Measurements from ENCODE around the gene FBXL4. TPM values are rescaled to one million over a fixed set of nuclear protein-coding genes. Genes with fewer than 3 reads are reported as not detected.

The FBXL4 gene
- total RNA-seq, 1 donor from 2014 or later: 14.4 TPM

- TF ChIP-seq, protein P1, sequence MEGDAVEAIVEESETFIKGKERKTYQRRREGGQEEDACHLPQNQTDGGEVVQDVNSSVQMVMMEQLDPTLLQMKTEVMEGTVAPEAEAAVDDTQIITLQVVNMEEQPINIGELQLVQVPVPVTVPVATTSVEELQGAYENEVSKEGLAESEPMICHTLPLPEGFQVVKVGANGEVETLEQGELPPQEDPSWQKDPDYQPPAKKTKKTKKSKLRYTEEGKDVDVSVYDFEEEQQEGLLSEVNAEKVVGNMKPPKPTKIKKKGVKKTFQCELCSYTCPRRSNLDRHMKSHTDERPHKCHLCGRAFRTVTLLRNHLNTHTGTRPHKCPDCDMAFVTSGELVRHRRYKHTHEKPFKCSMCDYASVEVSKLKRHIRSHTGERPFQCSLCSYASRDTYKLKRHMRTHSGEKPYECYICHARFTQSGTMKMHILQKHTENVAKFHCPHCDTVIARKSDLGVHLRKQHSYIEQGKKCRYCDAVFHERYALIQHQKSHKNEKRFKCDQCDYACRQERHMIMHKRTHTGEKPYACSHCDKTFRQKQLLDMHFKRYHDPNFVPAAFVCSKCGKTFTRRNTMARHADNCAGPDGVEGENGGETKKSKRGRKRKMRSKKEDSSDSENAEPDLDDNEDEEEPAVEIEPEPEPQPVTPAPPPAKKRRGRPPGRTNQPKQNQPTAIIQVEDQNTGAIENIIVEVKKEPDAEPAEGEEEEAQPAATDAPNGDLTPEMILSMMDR (IDR thresholded peaks at IDR 0.05): no peak
- Mint-ChIP-seq H3K4me1 (ENCODE audit: low read depth) (peaks cover 12% of the 10 kb centered on the region), H3K27ac (ENCODE audit: unreplicated experiment) (no peak overlapping the region), H3K36me3 (ENCODE audit: low read depth) (peaks cover 5% of the 10 kb centered on the region), H3K9me3 (ENCODE audit: low read depth) (no peaks in the 10 kb centered on the region), H3K4me3 (ENCODE audit: unreplicated experiment) (no peak overlapping the region), H3K27me3 (ENCODE audit: low read depth) (no peaks in the 10 kb centered on the region)
- no peak for DNase-seq (ENCODE audit: low spot score)
Measured at GRCh38 chr6:98929498-98930060, 18.2 kb downstream of the FBXL4 start.

DNA sequence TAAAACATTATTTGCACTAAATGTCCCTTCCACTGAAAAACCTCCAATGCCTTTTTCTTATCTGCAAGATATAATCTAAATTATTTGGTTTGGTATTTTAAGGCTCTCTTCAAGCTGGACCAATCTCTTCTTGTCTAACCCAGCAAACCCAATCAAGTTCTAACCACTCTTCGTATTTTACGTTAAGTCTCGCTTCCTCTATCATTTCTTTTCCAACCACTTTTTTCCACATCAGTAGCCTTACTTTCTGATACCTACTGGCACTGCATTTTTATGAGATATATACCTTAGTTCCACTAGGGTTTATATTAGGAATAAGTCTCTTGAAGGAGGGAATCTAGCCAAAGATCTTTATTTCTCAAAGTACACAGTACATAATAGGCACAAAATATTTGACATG lies 19.1 kb downstream of the FBXL4 start:
- peaks cover 12% of the 10 kb centered on the region for H3K4me1 Mint-ChIP-seq (ENCODE audit: low read depth)
- H3K36me3 Mint-ChIP-seq (ENCODE audit: low read depth): peaks cover 5% of the 10 kb centered on the region
- no peak for DNase-seq (ENCODE audit: low spot score)
- H3K27me3 Mint-ChIP-seq (ENCODE audit: low read depth): no peaks in the 10 kb centered on the region
- TF ChIP-seq, protein P1 (IDR thresholded peaks at IDR 0.05): no peak
- H3K9me3 Mint-ChIP-seq (ENCODE audit: low read depth): no peaks in the 10 kb centered on the region
- H3K27ac Mint-ChIP-seq (ENCODE audit: unreplicated experiment): no peak overlapping the region
- no peak overlapping the region for H3K4me3 Mint-ChIP-seq (ENCODE audit: unreplicated experiment)

- no peaks in the 10 kb centered on the region for H3K9me3 Mint-ChIP-seq (ENCODE audit: low read depth)
Measured at GRCh38 chr6:98927534-98927933, 20.2 kb downstream of the FBXL4 start.

DNA sequence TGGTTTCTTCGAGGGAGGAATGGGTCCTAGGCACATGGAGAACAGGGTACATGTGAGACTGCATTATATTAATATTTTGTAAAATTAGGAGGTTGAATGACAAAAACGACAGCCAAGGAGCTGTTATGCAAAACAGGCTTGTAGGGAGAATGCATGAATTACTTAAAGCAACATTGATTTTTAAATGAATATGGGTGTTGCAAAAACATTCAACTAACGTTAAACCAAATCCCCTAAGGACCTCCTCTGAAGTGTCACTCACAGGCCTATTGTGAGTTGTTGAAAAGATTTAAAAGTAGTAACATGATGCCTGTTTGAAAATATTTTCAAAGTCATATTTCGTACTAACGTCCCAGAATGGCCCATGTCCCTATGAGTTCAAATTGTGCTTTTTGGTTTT lies 21.9 kb downstream of the FBXL4 start:
- peaks cover 26% of the 10 kb centered on the region for H3K4me1 Mint-ChIP-seq (ENCODE audit: low read depth)
- H3K27ac Mint-ChIP-seq (ENCODE audit: unreplicated experiment): no peak overlapping the region
- H3K36me3 Mint-ChIP-seq (ENCODE audit: low read depth): peaks cover 7% of the 10 kb centered on the region
- no peak for DNase-seq (ENCODE audit: low spot score)
- no peaks in the 10 kb centered on the region for H3K27me3 Mint-ChIP-seq (ENCODE audit: low read depth)
- TF ChIP-seq, protein P1 (IDR thresholded peaks at IDR 0.05): no peak
- H3K9me3 Mint-ChIP-seq (ENCODE audit: low read depth): no peaks in the 10 kb centered on the region
- no peak overlapping the region for H3K4me3 Mint-ChIP-seq (ENCODE audit: unreplicated experiment)

More at GRCh38 chr6:98927534-98927933, 20.2 kb downstream of the FBXL4 start:
- Mint-ChIP-seq H3K4me3 (ENCODE audit: unreplicated experiment) (no peak overlapping the region), H3K4me1 (ENCODE audit: low read depth) (peaks cover 12% of the 10 kb centered on the region), H3K27me3 (ENCODE audit: low read depth) (no peaks in the 10 kb centered on the region), H3K36me3 (ENCODE audit: low read depth) (peaks cover 7% of the 10 kb centered on the region), H3K27ac (ENCODE audit: unreplicated experiment) (no peak overlapping the region)
- no peak for DNase-seq (ENCODE audit: low spot score)
- TF ChIP-seq, protein P1 (IDR thresholded peaks at IDR 0.05): no peak

DNA sequence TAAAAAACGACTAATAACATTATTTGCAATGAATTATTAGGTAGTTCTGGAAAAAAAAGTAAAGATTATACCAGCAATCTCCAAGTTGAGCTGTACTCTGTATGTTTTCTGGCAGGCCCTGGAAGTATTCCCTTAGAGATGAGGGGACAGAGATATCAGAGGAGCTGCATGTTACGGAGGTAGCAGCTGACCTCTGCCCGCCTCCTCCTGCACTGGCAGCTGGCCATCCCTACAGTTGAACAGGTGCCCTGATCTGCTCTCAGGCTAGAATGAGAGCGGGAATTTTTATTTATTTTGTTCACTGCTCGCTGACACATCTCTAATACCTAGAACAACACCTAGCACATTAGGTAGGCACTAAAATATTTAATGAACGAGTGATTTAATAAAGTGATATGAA lies 23.1 kb downstream of the FBXL4 start:
- TF ChIP-seq, protein P1 (IDR thresholded peaks at IDR 0.05): no peak
- no peaks in the 10 kb centered on the region for H3K9me3 Mint-ChIP-seq (ENCODE audit: low read depth)
- no peak for DNase-seq (ENCODE audit: low spot score)
- H3K4me3 Mint-ChIP-seq (ENCODE audit: unreplicated experiment): no peak overlapping the region
- H3K36me3 Mint-ChIP-seq (ENCODE audit: low read depth): peaks cover 7% of the 10 kb centered on the region
- no peak overlapping the region for H3K27ac Mint-ChIP-seq (ENCODE audit: unreplicated experiment)
- no peaks in the 10 kb centered on the region for H3K27me3 Mint-ChIP-seq (ENCODE audit: low read depth)
- peaks cover 21% of the 10 kb centered on the region for H3K4me1 Mint-ChIP-seq (ENCODE audit: low read depth)

All from chondrocyte (in vitro differentiated cells).